Measurements from ENCODE around the gene BBIP1. TPM values are rescaled to one million over a fixed set of nuclear protein-coding genes. Genes with fewer than 3 reads are reported as not detected.

BBIP1 gene
- total RNA-seq, 2 experiments from 2014 or later, result 17.1 to 21.9 TPM

- CTCF ChIA-PET, result no interaction called here
- Mint-ChIP-seq H3K4me3 (no peak overlapping the region), H3K27me3 (no peaks in the 10 kb centered on the region), H3K9me3 (no peaks in the 10 kb centered on the region), H3K4me1 (ENCODE audit: low read depth) (peaks cover 87% of the 10 kb centered on the region), H3K27ac (peak overlapping the region; percentile 54), H3K36me3 (ENCODE audit: low read depth) (peaks cover 92% of the 10 kb centered on the region)
- POLR2A ChIA-PET, result interaction anchor here (0.5 to 3.4 kb wide), 3 partner anchors 8 to 24 kb away, joined by 3 to 11 read pairs (median 4); no protein-coding TSS in a partner anchor
- Histone ChIP-seq H3K9me3 (ENCODE audit: control insufficient read depth in 1 of 2, insufficient read depth in 1 of 2, low read length in 2 of 2) (no peaks in the 10 kb centered on the region), H3K27me3 (ENCODE audit: control insufficient read depth in 1 of 2, insufficient read depth in 2 of 2, low read length in 2 of 2) (no peaks in the 10 kb centered on the region), H3K4me3 (ENCODE audit: low read length) (no peak overlapping the region), H3K36me3 (ENCODE audit: insufficient read depth, low read length) (peaks cover 77% of the 10 kb centered on the region), H3K4me1 (ENCODE audit: insufficient read depth, low read length) (peaks cover 18% of the 10 kb centered on the region), H3K27ac (ENCODE audit: low read depth in 1 of 2, low read length in 2 of 2) (peak overlapping the region in 1 of 2 donors; percentile 1)
- TF ChIP-seq, protein P1, sequence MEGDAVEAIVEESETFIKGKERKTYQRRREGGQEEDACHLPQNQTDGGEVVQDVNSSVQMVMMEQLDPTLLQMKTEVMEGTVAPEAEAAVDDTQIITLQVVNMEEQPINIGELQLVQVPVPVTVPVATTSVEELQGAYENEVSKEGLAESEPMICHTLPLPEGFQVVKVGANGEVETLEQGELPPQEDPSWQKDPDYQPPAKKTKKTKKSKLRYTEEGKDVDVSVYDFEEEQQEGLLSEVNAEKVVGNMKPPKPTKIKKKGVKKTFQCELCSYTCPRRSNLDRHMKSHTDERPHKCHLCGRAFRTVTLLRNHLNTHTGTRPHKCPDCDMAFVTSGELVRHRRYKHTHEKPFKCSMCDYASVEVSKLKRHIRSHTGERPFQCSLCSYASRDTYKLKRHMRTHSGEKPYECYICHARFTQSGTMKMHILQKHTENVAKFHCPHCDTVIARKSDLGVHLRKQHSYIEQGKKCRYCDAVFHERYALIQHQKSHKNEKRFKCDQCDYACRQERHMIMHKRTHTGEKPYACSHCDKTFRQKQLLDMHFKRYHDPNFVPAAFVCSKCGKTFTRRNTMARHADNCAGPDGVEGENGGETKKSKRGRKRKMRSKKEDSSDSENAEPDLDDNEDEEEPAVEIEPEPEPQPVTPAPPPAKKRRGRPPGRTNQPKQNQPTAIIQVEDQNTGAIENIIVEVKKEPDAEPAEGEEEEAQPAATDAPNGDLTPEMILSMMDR (IDR thresholded peaks at IDR 0.05), result no peak
- no peak for ATAC-seq (ENCODE audit: poor library complexity)
- no peak for DNase-seq
- intact Hi-C loops (cut with DNase I, micrococcal nuclease), result loop anchor here in 1 of 2 experiments (2.0 kb wide), 1 partner anchor 14 kb away; no protein-coding TSS in a partner anchor
Observed at GRCh38 chr10:110881247-110881646, 37.7 kb downstream of the BBIP1 start.

DNA sequence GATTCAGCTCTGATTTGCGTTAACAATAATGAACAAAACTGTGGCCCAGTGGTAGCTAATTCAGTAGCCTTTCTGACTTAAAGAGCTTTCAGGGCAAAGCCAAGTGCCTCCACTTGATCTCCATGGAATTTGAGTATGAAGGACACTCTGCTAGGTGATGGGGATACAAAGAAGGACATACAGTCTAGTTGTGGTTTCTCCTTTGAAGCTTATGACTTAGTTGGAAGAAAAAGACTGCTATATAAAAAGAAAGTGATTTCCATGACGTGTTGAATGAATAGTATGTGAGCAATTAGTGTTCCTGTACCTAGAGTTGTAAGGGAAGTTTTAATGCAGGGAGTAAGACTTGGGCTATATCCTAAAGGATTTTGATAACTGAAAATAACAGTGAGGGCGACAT lies 39.0 kb downstream of the BBIP1 start:
- POLR2A ChIA-PET, result interaction anchor here (0.7 to 1.9 kb wide), 6 partner anchors 10 to 77 kb away, joined by 4 to 9 read pairs (median 4); no protein-coding TSS in a partner anchor
- Mint-ChIP-seq H3K27ac (peak overlapping the region; percentile 56), H3K4me1 (ENCODE audit: low read depth) (peaks cover 89% of the 10 kb centered on the region), H3K36me3 (ENCODE audit: low read depth) (peaks cover 89% of the 10 kb centered on the region), H3K4me3 (peak overlapping the region; percentile 1), H3K9me3 (no peaks in the 10 kb centered on the region), H3K27me3 (no peaks in the 10 kb centered on the region)
- Histone ChIP-seq H3K27me3 (ENCODE audit: control insufficient read depth in 1 of 2, insufficient read depth in 2 of 2, low read length in 2 of 2) (no peaks in the 10 kb centered on the region), H3K27ac (ENCODE audit: low read depth in 1 of 2, low read length in 2 of 2) (no peak overlapping the region), H3K4me3 (ENCODE audit: low read length) (no peak overlapping the region), H3K9me3 (ENCODE audit: control insufficient read depth in 1 of 2, insufficient read depth in 1 of 2, low read length in 2 of 2) (no peaks in the 10 kb centered on the region), H3K36me3 (ENCODE audit: insufficient read depth, low read length) (peaks cover 71% of the 10 kb centered on the region), H3K4me1 (ENCODE audit: insufficient read depth, low read length) (peaks cover 22% of the 10 kb centered on the region)
- ATAC-seq (ENCODE audit: poor library complexity), result peak; percentile 21
- intact Hi-C loops (cut with DNase I, micrococcal nuclease), result loop anchor here in 1 of 2 experiments (2.0 kb wide), 1 partner anchor 15 kb away; no protein-coding TSS in a partner anchor
- no peak for DNase-seq
- TF ChIP-seq, protein P1 (IDR thresholded peaks at IDR 0.05), result no peak
- CTCF ChIA-PET, result interaction anchor here (1.0 to 1.4 kb wide), 2 partner anchors 19 to 30 kb away, joined by 3 read pairs; no protein-coding TSS in a partner anchor

DNA sequence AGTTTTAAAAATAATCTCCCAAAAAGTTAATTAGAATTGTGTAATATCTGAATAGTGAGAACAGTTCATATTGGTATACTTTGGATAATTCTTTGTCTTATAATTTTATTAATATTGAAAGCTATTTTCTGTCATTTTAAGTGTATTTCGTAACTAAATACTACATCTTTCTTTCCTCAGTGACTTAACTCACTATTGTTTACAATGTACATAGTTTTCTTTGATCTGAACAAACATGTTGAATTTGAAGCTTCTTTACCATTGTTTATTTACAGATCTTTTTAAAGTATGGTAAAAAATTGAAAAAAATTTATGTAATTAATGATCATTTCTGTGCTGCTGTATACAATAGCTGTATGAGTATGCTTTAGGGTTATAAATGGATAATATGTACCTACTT lies 42.2 kb downstream of the BBIP1 start:
- Histone ChIP-seq H3K4me3 (ENCODE audit: low read length) (no peak overlapping the region), H3K36me3 (ENCODE audit: insufficient read depth, low read length) (peaks cover 48% of the 10 kb centered on the region), H3K27me3 (ENCODE audit: control insufficient read depth in 1 of 2, insufficient read depth in 2 of 2, low read length in 2 of 2) (no peaks in the 10 kb centered on the region), H3K9me3 (ENCODE audit: control insufficient read depth in 1 of 2, insufficient read depth in 1 of 2, low read length in 2 of 2) (no peaks in the 10 kb centered on the region), H3K4me1 (ENCODE audit: insufficient read depth, low read length) (peaks cover 14% of the 10 kb centered on the region), H3K27ac (ENCODE audit: low read depth in 1 of 2, low read length in 2 of 2) (peak overlapping the region in 1 of 2 donors; percentile 11)
- Mint-ChIP-seq H3K27ac (peak overlapping the region; percentile 56), H3K36me3 (ENCODE audit: low read depth) (peaks cover 75% of the 10 kb centered on the region), H3K9me3 (no peaks in the 10 kb centered on the region), H3K27me3 (no peaks in the 10 kb centered on the region), H3K4me1 (ENCODE audit: low read depth) (peaks cover 82% of the 10 kb centered on the region), H3K4me3 (peak overlapping the region; percentile 18)
- ATAC-seq (ENCODE audit: poor library complexity) (no peak), DNase-seq (no peak)
- POLR2A ChIA-PET, result interaction anchor here (0.6 to 2.1 kb wide), 8 partner anchors 9 to 74 kb away, joined by 3 to 8 read pairs (median 4); no protein-coding TSS in a partner anchor
- CTCF ChIA-PET, result interaction anchor here (0.5 to 2.2 kb wide), 3 partner anchors 19 to 1502 kb away, joined by 3 to 6 read pairs (median 5); no protein-coding TSS in a partner anchor
- intact Hi-C loops (cut with DNase I, micrococcal nuclease), result no loop called here
- TF ChIP-seq, protein P1 (IDR thresholded peaks at IDR 0.05), result no peak
